AG04450 (cell line): ENCODE measurements around the gene HSPBAP1. TPM values are rescaled to one million over a fixed set of nuclear protein-coding genes. Genes with fewer than 3 reads are reported as not detected.

Experiments
- CTCF ChIA-PET: fragments of 300-600, 350-600 bp; formaldehyde crosslinking; extraction: SDS; loops from one replicate; lab custom pipeline; 2022; ENCODE audit warnings: antibody characterized with exemption, inconsistent platforms; lab: Charles Lee
- POLR2A ChIA-PET: fragments of 350-600 bp; formaldehyde crosslinking; extraction: SDS; loops from one replicate; lab custom pipeline; 2021; ENCODE audit warnings: antibody characterized with exemption, inconsistent platforms; lab: Yijun Ruan, JAX
- DNase-seq: peaks from one replicate; pipeline ENCODE4 v3.0.0-alpha.2; 2011; ENCODE audit warnings: low read depth, low spot score
- H3K27ac ChIP-seq: one replicate; pipeline ENCODE4 v1.5.1; 2012; ENCODE audit warnings: low read depth, low read length, control low read depth
- H3K27me3 ChIP-seq: one replicate; pipeline ENCODE4 v1.6.0; 2012; ENCODE audit warnings: low read length; ENCODE audit not compliant: control insufficient read depth, insufficient read depth
- H3K4me3 ChIP-seq: 2 replicates; pipeline ENCODE4 v1.5.1; 2011; ENCODE audit warnings: mild to moderate bottlenecking, low read depth, low read length, control low read depth
- H3K9me3 ChIP-seq: 2 replicates; pipeline ENCODE4 v1.5.1; 2012; ENCODE audit warnings: low read length; ENCODE audit not compliant: control insufficient read depth, insufficient read depth
- CTCF ChIP-seq: IDR thresholded peaks from 2 replicates; pipeline ENCODE4 v1.5.1; 2011; ENCODE audit warnings: low read depth, low read length, control low read depth, inconsistent platforms
- polyA plus RNA-seq: library from polyadenylated mRNA; depleted of rRNA; stranded (reverse); fragments of >200 nt; gene quantifications from 2 replicates; pipeline ENCODE4 v1.2.3, GENCODE V29; 2011

Gene HSPBAP1
- polyA plus RNA-seq, 1 experiment = 8.3 TPM

GRCh38 chr3:122802323-122802722, 8.7 kb upstream of the HSPBAP1 start:
- Histone ChIP-seq H3K9me3 (no peaks in the 10 kb centered on the region), H3K4me3 (no peak overlapping the region), H3K27ac (no peak overlapping the region), H3K27me3 (no peaks in the 10 kb centered on the region)
- no peak for DNase-seq
- no peak for TF ChIP-seq CTCF
- POLR2A ChIA-PET = no interaction called here
- CTCF ChIA-PET = no interaction called here

- Histone ChIP-seq H3K4me3 (no peak overlapping the region), H3K9me3 (no peaks in the 10 kb centered on the region), H3K27me3 (no peaks in the 10 kb centered on the region), H3K27ac (no peak overlapping the region)
- ChIA-PET CTCF (no interaction called here), POLR2A (no interaction called here)
- TF ChIP-seq CTCF = no peak
- no peak for DNase-seq
Measured at GRCh38 chr3:122800706-122801237, 7.1 kb upstream of the HSPBAP1 start.

GRCh38 chr3:122800031-122800430, 6.4 kb upstream of the HSPBAP1 start:
- ChIA-PET CTCF (no interaction called here), POLR2A (no interaction called here)
- Histone ChIP-seq H3K27ac (no peak overlapping the region), H3K4me3 (no peak overlapping the region), H3K9me3 (no peaks in the 10 kb centered on the region), H3K27me3 (no peaks in the 10 kb centered on the region)
- no peak for DNase-seq
- TF ChIP-seq CTCF = no peak

- no peak overlapping the region for H3K4me3 ChIP-seq
- H3K27ac ChIP-seq = no peak overlapping the region
- no peak for TF ChIP-seq CTCF
- DNase-seq = no peak
- ChIA-PET POLR2A (no interaction called here), CTCF (no interaction called here)
- H3K27me3 ChIP-seq = no peaks in the 10 kb centered on the region
- no peaks in the 10 kb centered on the region for H3K9me3 ChIP-seq
Measured at GRCh38 chr3:122799322-122799721, 5.7 kb upstream of the HSPBAP1 start.

GRCh38 chr3:122797291-122797690, 3.7 kb upstream of the HSPBAP1 start:
- ChIA-PET CTCF (interaction anchor here (0.6 to 1.1 kb wide), 2 partner anchors 28 to 42 kb away, joined by 3 to 5 read pairs; no protein-coding TSS in a partner anchor), POLR2A (no interaction called here)
- DNase-seq = no peak
- no peak for TF ChIP-seq CTCF
- no peaks in the 10 kb centered on the region for H3K27me3 ChIP-seq
- H3K4me3 ChIP-seq = no peak overlapping the region
- no peaks in the 10 kb centered on the region for H3K9me3 ChIP-seq
- H3K27ac ChIP-seq = no peak overlapping the region
